H9 (cell line): ENCODE results near the gene TUT4. TPM values are rescaled to one million over a fixed set of nuclear protein-coding genes. Genes with fewer than 3 reads are reported as not detected.

Experiments
- DNase-seq: peaks from one replicate; pipeline ENCODE4 v3.0.0-alpha.2; 2017
- H2AFZ ChIP-seq: one replicate; pipeline ENCODE4 v1.6.1; 2013; ENCODE audit warnings: mild to moderate bottlenecking, low read length, control low read depth, moderate library complexity
- H2AK5ac ChIP-seq: 2 replicates; pipeline ENCODE4 v1.6.1; 2013; ENCODE audit warnings: low read length, control low read depth, mixed read lengths; ENCODE audit not compliant: insufficient read length
- H2BK120ac ChIP-seq: one replicate; pipeline ENCODE4 v1.6.1; 2013; ENCODE audit warnings: low read depth, mild to moderate bottlenecking, low read length, control low read depth, inconsistent platforms; ENCODE audit not compliant: poor library complexity, severe bottlenecking
- H2BK12ac ChIP-seq: 2 replicates; pipeline ENCODE4 v1.6.1; 2013; ENCODE audit warnings: low read length, control low read depth, mixed read lengths, low read depth; ENCODE audit not compliant: insufficient read length
- H2BK15ac ChIP-seq: 2 replicates; pipeline ENCODE4 v1.6.1; 2013; ENCODE audit warnings: low read depth, low read length, control low read depth
- H2BK20ac ChIP-seq: one replicate; pipeline ENCODE4 v1.6.1; 2013; ENCODE audit warnings: low read depth, mild to moderate bottlenecking, low read length, control low read depth, inconsistent platforms; ENCODE audit not compliant: poor library complexity, severe bottlenecking
- H2BK5ac ChIP-seq: 2 replicates; pipeline ENCODE4 v1.6.1; 2013; ENCODE audit warnings: low read length, control low read depth, mixed read lengths; ENCODE audit not compliant: insufficient read length
- H3K14ac ChIP-seq: 2 replicates; pipeline ENCODE4 v1.6.1; 2013; ENCODE audit warnings: low read length, control low read depth; ENCODE audit not compliant: insufficient read depth
- H3K18ac ChIP-seq: 2 replicates; pipeline ENCODE4 v1.6.1; 2013; ENCODE audit warnings: low read depth, mild to moderate bottlenecking, mixed read lengths, low read length, control low read depth; ENCODE audit not compliant: insufficient read length
- H3K23ac ChIP-seq: 2 replicates; pipeline ENCODE4 v1.6.1; 2013; ENCODE audit warnings: low read length, control low read depth, mixed read lengths, low read depth; ENCODE audit not compliant: insufficient read length
- H3K23me2 ChIP-seq: 2 replicates; pipeline ENCODE4 v1.6.1; 2013; ENCODE audit warnings: low read depth, mild to moderate bottlenecking, mixed read lengths, low read length, control low read depth; ENCODE audit not compliant: insufficient read length, poor library complexity, severe bottlenecking
- H3K27ac ChIP-seq: 2 replicates; pipeline ENCODE4 v1.5.1; 2013; ENCODE audit warnings: low read length, control low read depth, mixed read lengths, low read depth; ENCODE audit not compliant: insufficient read length
- H3K27me3 ChIP-seq: 2 replicates; pipeline ENCODE4 v1.6.1; 2013; ENCODE audit warnings: low read length, control low read depth, inconsistent platforms; ENCODE audit not compliant: insufficient read depth
- H3K4ac ChIP-seq: 2 replicates; pipeline ENCODE4 v1.6.1; 2013; ENCODE audit warnings: low read depth, mild to moderate bottlenecking, control low read depth, inconsistent platforms, low read length, moderate library complexity
- H3K4me1 ChIP-seq: 2 replicates; pipeline ENCODE4 v1.6.1; 2013; ENCODE audit warnings: low read length, control low read depth, inconsistent platforms; ENCODE audit not compliant: insufficient read depth
- H3K4me2 ChIP-seq: 2 replicates; pipeline ENCODE4 v1.6.1; 2013; ENCODE audit warnings: low read length, control low read depth, mixed read lengths; ENCODE audit not compliant: insufficient read length, insufficient read depth
- H3K56ac ChIP-seq: 2 replicates; pipeline ENCODE4 v1.6.1; 2013; ENCODE audit warnings: low read depth, mild to moderate bottlenecking, mixed read lengths, low read length, control low read depth; ENCODE audit not compliant: insufficient read length
- H3K79me1 ChIP-seq: 2 replicates; pipeline ENCODE4 v1.6.1; 2013; ENCODE audit warnings: low read depth, mild to moderate bottlenecking, moderate library complexity, low read length, control low read depth, inconsistent platforms; ENCODE audit not compliant: insufficient read depth, poor library complexity, severe bottlenecking
- H3K79me2 ChIP-seq: 2 replicates; pipeline ENCODE4 v1.6.1; 2013; ENCODE audit warnings: low read length, control low read depth, inconsistent platforms; ENCODE audit not compliant: insufficient read depth
- H3K9ac ChIP-seq: 2 replicates; pipeline ENCODE4 v1.6.1; 2013; ENCODE audit warnings: low read length, control low read depth, mixed read lengths; ENCODE audit not compliant: insufficient read length; ENCODE audit errors: extremely low read depth
- H3K9me3 ChIP-seq: one replicate; pipeline ENCODE4 v1.6.1; 2013; ENCODE audit warnings: low read depth, low read length, inconsistent platforms; ENCODE audit not compliant: control insufficient read depth
- H3T11ph ChIP-seq: one replicate; pipeline ENCODE4 v1.6.1; 2013; ENCODE audit warnings: mild to moderate bottlenecking, low read length, control low read depth, inconsistent platforms
- H4K20me1 ChIP-seq: one replicate; pipeline ENCODE4 v1.6.1; 2013; ENCODE audit not compliant: control insufficient read depth, insufficient read length, insufficient read depth
- H4K5ac ChIP-seq: 2 replicates; pipeline ENCODE4 v1.6.1; 2013; ENCODE audit warnings: low read depth, mild to moderate bottlenecking, mixed read lengths, low read length, control low read depth; ENCODE audit not compliant: insufficient read length
- H4K8ac ChIP-seq: replicated peaks from 2 replicates; pipeline ENCODE4 v1.6.1; 2013; ENCODE audit warnings: low read length, control low read depth, mixed read lengths, low read depth; ENCODE audit not compliant: insufficient read length
- H4K91ac ChIP-seq: 2 replicates; pipeline ENCODE4 v1.6.1; 2013; ENCODE audit warnings: low read depth, mild to moderate bottlenecking, moderate library complexity, mixed read lengths, low read length, control low read depth; ENCODE audit not compliant: insufficient read length
- H3K27ac Mint-ChIP-seq, 3 experiments: 2 replicates in 2 of 3; 3 replicates in 1 of 3; pipeline ENCODE4 v1.8.0; 2020 to 2021; ENCODE audit warnings: mixed read lengths in 3 of 3, mild to moderate bottlenecking in 1 of 3, moderate library complexity in 1 of 3
- H3K27me3 Mint-ChIP-seq: 2 replicates; pipeline ENCODE4 v1.8.0; 2021; ENCODE audit warnings: low read depth, mild to moderate bottlenecking, moderate library complexity, mixed read lengths
- H3K36me3 Mint-ChIP-seq, 3 experiments: 2 replicates in 2 of 3; 3 replicates in 1 of 3; pipeline ENCODE4 v1.8.0; 2020 to 2021; ENCODE audit warnings: low read depth in 3 of 3, mixed read lengths in 3 of 3; ENCODE audit not compliant: insufficient read depth in 1 of 3
- H3K4me1 Mint-ChIP-seq, 2 experiments: 2 replicates each; pipeline ENCODE4 v1.8.0; 2020; ENCODE audit warnings: mixed read lengths in 2 of 2
- H3K4me3 Mint-ChIP-seq, 2 experiments: 2 replicates in 1 of 2; 3 replicates in 1 of 2; pipeline ENCODE4 v1.8.0; 2020 to 2021; ENCODE audit warnings: mild to moderate bottlenecking in 2 of 2, mixed read lengths in 2 of 2, moderate library complexity in 1 of 2
- H3K9me3 Mint-ChIP-seq, 2 experiments: 2 replicates in 1 of 2; 3 replicates in 1 of 2; pipeline ENCODE4 v1.8.0; 2020; ENCODE audit warnings: mild to moderate bottlenecking in 2 of 2, mixed read lengths in 2 of 2, moderate library complexity in 1 of 2
- WGBS: extraction: QIAGEN DNeasy Blood & Tissue Kit; methylation state at CpG from one replicate; pipeline ENCODE4 v1.1.7; 2013; ENCODE audit warnings: missing lambda C conversion rate, low lambda C conversion rate, mixed read lengths; ENCODE audit not compliant: insufficient read length; ENCODE audit errors: extremely low coverage; 5-methylcytosine and 5-hydroxymethylcytosine counted together
- total RNA-seq: library from RNA; stranded (reverse); gene quantifications from 2 replicates; pipeline ENCODE4 v1.2.1, GENCODE V29; 2021
- TF ChIP-seq, protein P1 (sequence below): fragments of 200-600 bp; sonication (generic); conservative IDR thresholded peaks from 3 replicates; pipeline ENCODE4 v1.8.0; 2021; ENCODE audit warnings: antibody characterized with exemption, mild to moderate bottlenecking

The TUT4 gene
- total RNA-seq, 1 experiment from 2014 or later = 59.3 TPM

DNA sequence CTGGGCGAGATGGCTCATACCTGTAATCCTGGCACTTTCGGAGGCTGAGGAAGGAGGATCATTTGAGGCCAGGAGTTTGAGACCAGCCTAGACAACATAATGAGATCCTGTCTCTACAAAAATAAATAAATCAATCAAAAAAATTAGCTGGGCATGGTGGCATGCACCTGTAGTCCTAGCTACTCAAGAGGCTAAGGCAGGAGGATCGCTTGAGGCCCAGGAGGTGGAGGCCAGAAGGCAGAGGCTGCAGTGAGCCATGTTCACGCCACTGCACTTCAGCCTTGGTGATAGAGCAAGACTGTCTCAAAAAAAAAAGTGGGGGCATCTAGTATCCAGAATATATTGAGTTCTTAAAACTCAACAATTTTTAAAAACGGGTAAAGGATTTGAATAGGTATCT lies 6.0 kb downstream of the TUT4 start:
- Mint-ChIP-seq H3K27me3 (no peaks in the 10 kb centered on the region), H3K27ac (no peak overlapping the region), H3K36me3 (peaks cover 25 to 29% (median 27%) of the 10 kb centered on the region in 3 experiments), H3K9me3 (peaks cover 14 to 21% of the 10 kb centered on the region in 2 experiments), H3K4me1 (peaks cover 12 to 17% of the 10 kb centered on the region in 2 experiments), H3K4me3 (no peak overlapping the region)
- Histone ChIP-seq H3K56ac (no peak overlapping the region), H2BK20ac (no peak overlapping the region), H3K4ac (no peak overlapping the region), H2BK120ac (no peak overlapping the region), H3K79me2 (peaks cover 27% of the 10 kb centered on the region; the same call in 1 of the 2 replicates), H3T11ph (no peak overlapping the region), H2BK5ac (no peak overlapping the region), H2AFZ (no peak overlapping the region), H3K27ac (no peak overlapping the region), H3K4me2 (no peak overlapping the region), H3K23me2 (peaks cover 4% of the 10 kb centered on the region), H3K14ac (no peak overlapping the region), H4K5ac (no peak overlapping the region), H4K20me1 (no peaks in the 10 kb centered on the region), H3K9ac (no peak overlapping the region), H4K91ac (no peak overlapping the region), H3K79me1 (peaks cover 8% of the 10 kb centered on the region), H3K18ac (no peak overlapping the region), H4K8ac (no peak overlapping the region), H2BK12ac (no peak overlapping the region), H3K4me1 (no peaks in the 10 kb centered on the region), H3K23ac (no peak overlapping the region), H3K9me3 (no peaks in the 10 kb centered on the region), H3K27me3 (no peaks in the 10 kb centered on the region), H2BK15ac (no peak overlapping the region), H2AK5ac (no peak overlapping the region)
- TF ChIP-seq, protein P1, sequence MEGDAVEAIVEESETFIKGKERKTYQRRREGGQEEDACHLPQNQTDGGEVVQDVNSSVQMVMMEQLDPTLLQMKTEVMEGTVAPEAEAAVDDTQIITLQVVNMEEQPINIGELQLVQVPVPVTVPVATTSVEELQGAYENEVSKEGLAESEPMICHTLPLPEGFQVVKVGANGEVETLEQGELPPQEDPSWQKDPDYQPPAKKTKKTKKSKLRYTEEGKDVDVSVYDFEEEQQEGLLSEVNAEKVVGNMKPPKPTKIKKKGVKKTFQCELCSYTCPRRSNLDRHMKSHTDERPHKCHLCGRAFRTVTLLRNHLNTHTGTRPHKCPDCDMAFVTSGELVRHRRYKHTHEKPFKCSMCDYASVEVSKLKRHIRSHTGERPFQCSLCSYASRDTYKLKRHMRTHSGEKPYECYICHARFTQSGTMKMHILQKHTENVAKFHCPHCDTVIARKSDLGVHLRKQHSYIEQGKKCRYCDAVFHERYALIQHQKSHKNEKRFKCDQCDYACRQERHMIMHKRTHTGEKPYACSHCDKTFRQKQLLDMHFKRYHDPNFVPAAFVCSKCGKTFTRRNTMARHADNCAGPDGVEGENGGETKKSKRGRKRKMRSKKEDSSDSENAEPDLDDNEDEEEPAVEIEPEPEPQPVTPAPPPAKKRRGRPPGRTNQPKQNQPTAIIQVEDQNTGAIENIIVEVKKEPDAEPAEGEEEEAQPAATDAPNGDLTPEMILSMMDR = no peak
- DNase-seq = no peak
- WGBS = no CpG with 5 or more reads among the region's 5 CpGs
